HG03457 (cell line): Measurements from ENCODE around the gene ADCY2.
"Not testable (repeated sequence)": the region's sequence is repeated elsewhere in the genome, so short reads cannot be mapped to it uniquely, and the experiment has no call there.

Experiments used
- ATAC-seq: cut with Tn5 transposase; IDR thresholded peaks from one replicate; pipeline ENCODE4 v1.9.1; 2021; ENCODE audit warnings: moderate number of reproducible peaks; ENCODE audit not compliant: unreplicated experiment

The ADCY2 gene

GRCh38 chr5:7395432-7395946 lies 449 bp upstream of the ADCY2 start:
- no peak for ATAC-seq

GRCh38 chr5:7396713-7397454 lies 946 bp downstream of the ADCY2 start:
- ATAC-seq, result no peak

- ATAC-seq, result no peak
These were observed 2.0 kb downstream of the ADCY2 start for GRCh38 chr5:7397937-7398336.

GRCh38 chr5:7398596-7399280 lies 2.8 kb downstream of the ADCY2 start:
- no peak for ATAC-seq

- ATAC-seq, result no peak
These were observed 9.3 kb downstream of the ADCY2 start for GRCh38 chr5:7405277-7405676.

- no peak for ATAC-seq
These were observed 15.1 kb downstream of the ADCY2 start for GRCh38 chr5:7410936-7411511.

GRCh38 chr5:7412409-7412808 lies 16.5 kb downstream of the ADCY2 start:
- no peak for ATAC-seq

- no peak for ATAC-seq
These were observed 19.2 kb downstream of the ADCY2 start for GRCh38 chr5:7415123-7415522.

- ATAC-seq, result no peak
These were observed 19.9 kb downstream of the ADCY2 start for GRCh38 chr5:7415587-7416535.

- no peak for ATAC-seq
These were observed 22.3 kb downstream of the ADCY2 start for GRCh38 chr5:7418276-7418675.

- ATAC-seq, result no peak
These were observed 23.4 kb downstream of the ADCY2 start for GRCh38 chr5:7419367-7419766.

- ATAC-seq, result no peak
These were observed 23.9 kb downstream of the ADCY2 start for GRCh38 chr5:7419846-7420245.

- no peak for ATAC-seq
These were observed 24.8 kb downstream of the ADCY2 start for GRCh38 chr5:7420510-7421280.

- no peak for ATAC-seq
These were observed 26.6 kb downstream of the ADCY2 start for GRCh38 chr5:7422316-7423106.

GRCh38 chr5:7423231-7423630 lies 27.3 kb downstream of the ADCY2 start:
- ATAC-seq, result not testable (repeated sequence)

GRCh38 chr5:7425830-7426229 lies 29.9 kb downstream of the ADCY2 start:
- no peak for ATAC-seq

- ATAC-seq, result no peak
These were observed 30.3 kb downstream of the ADCY2 start for GRCh38 chr5:7426284-7426683.

GRCh38 chr5:7434914-7435313 lies 39.0 kb downstream of the ADCY2 start:
- no peak for ATAC-seq

GRCh38 chr5:7435503-7435902 lies 39.6 kb downstream of the ADCY2 start:
- no peak for ATAC-seq
